Brain pericyte (primary cell): ENCODE measurements around the gene CPSF6.
A peak's percentile ranks its signal among the peaks of the same experiment; 100 is the strongest.
"Not testable (repeated sequence)": the region's sequence is repeated elsewhere in the genome, so short reads cannot be mapped to it uniquely, and the experiment has no call there.

ENCODE experiments used
- DNase-seq: peaks from one replicate; pipeline ENCODE4 v3.0.0-alpha.2; 2012; ENCODE audit warnings: low read depth, low spot score

The CPSF6 gene

GRCh38 chr12:69239352-69239921 lies at the start of gene CPSF6:
Gene CPSF6 (plus strand): TSS chr12:69239569. CDS start chr12:69239647, 78 bp downstream.
- peak; percentile 64 for DNase-seq

- DNase-seq: no peak
Observed at GRCh38 chr12:69196302-69197288, 42.8 kb upstream of the CPSF6 start.

GRCh38 chr12:69199976-69200375 lies 39.4 kb upstream of the CPSF6 start:
- not testable (repeated sequence) for DNase-seq

GRCh38 chr12:69204191-69204590 lies 35.2 kb upstream of the CPSF6 start:
- DNase-seq: no peak

- DNase-seq: no peak
Observed at GRCh38 chr12:69210661-69211060, 28.7 kb upstream of the CPSF6 start.

GRCh38 chr12:69211160-69211559 lies 28.2 kb upstream of the CPSF6 start:
- no peak for DNase-seq

- no peak for DNase-seq
Observed at GRCh38 chr12:69214169-69214568, 25.2 kb upstream of the CPSF6 start.

- DNase-seq: no peak
Observed at GRCh38 chr12:69225251-69225910, 14.0 kb upstream of the CPSF6 start.

GRCh38 chr12:69231479-69231878 lies 7.9 kb upstream of the CPSF6 start:
- DNase-seq: no peak

GRCh38 chr12:69238589-69239351 lies 599 bp upstream of the CPSF6 start:
- DNase-seq: no peak

GRCh38 chr12:69239922-69240630 lies 707 bp downstream of the CPSF6 start:
- no peak for DNase-seq

GRCh38 chr12:69240631-69240995 lies 1.2 kb downstream of the CPSF6 start:
- DNase-seq: no peak

- DNase-seq: no peak
Observed at GRCh38 chr12:69241438-69242092, 2.2 kb downstream of the CPSF6 start.

GRCh38 chr12:69243099-69244084 lies 4.0 kb downstream of the CPSF6 start:
- no peak for DNase-seq

GRCh38 chr12:69247268-69248018 lies 8.1 kb downstream of the CPSF6 start:
- no peak for DNase-seq

GRCh38 chr12:69252033-69252432 lies 12.7 kb downstream of the CPSF6 start:
- DNase-seq: no peak

GRCh38 chr12:69254046-69254445 lies 14.7 kb downstream of the CPSF6 start:
- no peak for DNase-seq

- no peak for DNase-seq
Observed at GRCh38 chr12:69254862-69255261, 15.5 kb downstream of the CPSF6 start.

GRCh38 chr12:69258655-69259054 lies 19.3 kb downstream of the CPSF6 start:
- no peak for DNase-seq
